MCF 10A (cell line): ENCODE data around the gene LPIN1. TPM values are rescaled to one million over a fixed set of nuclear protein-coding genes. Genes with fewer than 3 reads are reported as not detected.
"Not testable (repeated sequence)": the region's sequence is repeated elsewhere in the genome, so short reads cannot be mapped to it uniquely, and the experiment has no call there.

Experiments
- BruUV-seq: library from RNA; stranded (reverse); fragments of 400-500 nt; replicated peaks from 2 replicates; lab custom pipeline; 2021; lab: Mats Ljungman, UMichigan
- CTCF ChIA-PET: fragments of 300-600 bp; sonication (Branson Sonifier 250); formaldehyde crosslinking; extraction: SDS; loops from one replicate; lab custom pipeline; 2021; ENCODE audit warnings: antibody characterized with exemption, inconsistent platforms; lab: Yijun Ruan, JAX
- POLR2A ChIA-PET: fragments of 300-600, 350-650 bp; sonication (Branson Sonifier 250); formaldehyde crosslinking; extraction: SDS; loops from one replicate; lab custom pipeline; 2020; ENCODE audit warnings: antibody characterized with exemption, inconsistent platforms; lab: Yijun Ruan, JAX
- DNase-seq: peaks from one replicate; pipeline ENCODE4 v3.0.0-alpha.2; 2018; ENCODE audit not compliant: unreplicated experiment
- H3K27ac Mint-ChIP-seq: one replicate; pipeline ENCODE4 v1.8.0; 2022; ENCODE audit warnings: mild to moderate bottlenecking, low read depth, mixed read lengths; ENCODE audit not compliant: unreplicated experiment
- H3K27me3 Mint-ChIP-seq: one replicate; pipeline ENCODE4 v1.8.0; 2022; ENCODE audit warnings: mixed read lengths; ENCODE audit not compliant: insufficient read depth, unreplicated experiment
- H3K36me3 Mint-ChIP-seq: one replicate; pipeline ENCODE4 v1.8.0; 2022; ENCODE audit warnings: mild to moderate bottlenecking, moderate library complexity, mixed read lengths; ENCODE audit not compliant: insufficient read depth, unreplicated experiment
- H3K4me1 Mint-ChIP-seq: one replicate; pipeline ENCODE4 v1.8.0; 2022; ENCODE audit warnings: mixed read lengths; ENCODE audit not compliant: insufficient read depth, unreplicated experiment
- H3K4me3 Mint-ChIP-seq: one replicate; pipeline ENCODE4 v1.8.0; 2022; ENCODE audit warnings: mild to moderate bottlenecking, moderate library complexity, mixed read lengths; ENCODE audit not compliant: unreplicated experiment
- H3K9me3 Mint-ChIP-seq: one replicate; pipeline ENCODE4 v1.8.0; 2022; ENCODE audit warnings: mixed read lengths; ENCODE audit not compliant: unreplicated experiment
- CTCF ChIP-seq: fragments of 200-600 bp; IDR thresholded peaks from one replicate; pipeline ENCODE4 v1.8.0; 2022; ENCODE audit warnings: antibody characterized with exemption, mild to moderate bottlenecking; ENCODE audit not compliant: unreplicated experiment
- intact Hi-C: fragments of 100-400 bp; cut with micrococcal nuclease; formaldehyde crosslinking; loops from 2 replicates; pipeline ENCODE4 v1.14.1; 2022
- total RNA-seq: library from RNA; stranded (reverse); gene quantifications from 2 replicates; pipeline ENCODE4 v1.2.3, GENCODE V29; 2022

Gene LPIN1
- total RNA-seq, 1 experiment from 2014 or later, result 65.7 TPM

- intact Hi-C loops, result no loop called here
- TF ChIP-seq CTCF, result no peak
- DNase-seq, result no peak
- ChIA-PET CTCF (no interaction called here), POLR2A (no interaction called here)
- Mint-ChIP-seq H3K27ac (no peak overlapping the region), H3K27me3 (no peaks in the 10 kb centered on the region), H3K9me3 (no peaks in the 10 kb centered on the region), H3K4me3 (no peak overlapping the region), H3K36me3 (peaks cover 95% of the 10 kb centered on the region), H3K4me1 (no peaks in the 10 kb centered on the region)
- BruUV-seq, result no TSS peak
These were observed 67.5 kb downstream of the LPIN1 start for GRCh38 chr2:11813951-11814350.

- POLR2A ChIA-PET, result no interaction called here
- no peaks in the 10 kb centered on the region for H3K9me3 Mint-ChIP-seq
- CTCF ChIA-PET, result interaction anchor here (1.1 to 1.4 kb wide), 2 partner anchors 31 to 35 kb away, joined by 3 to 4 read pairs; no protein-coding TSS in a partner anchor
- no peaks in the 10 kb centered on the region for H3K4me1 Mint-ChIP-seq
- H3K27ac Mint-ChIP-seq, result no peak overlapping the region
- no TSS peak for BruUV-seq
- H3K36me3 Mint-ChIP-seq, result peaks cover 95% of the 10 kb centered on the region
- DNase-seq, result no peak
- no peak for TF ChIP-seq CTCF
- intact Hi-C loops, result no loop called here
- no peaks in the 10 kb centered on the region for H3K27me3 Mint-ChIP-seq
- H3K4me3 Mint-ChIP-seq, result no peak overlapping the region
These were observed 68.6 kb downstream of the LPIN1 start for GRCh38 chr2:11814979-11815510.

GRCh38 chr2:11816935-11817334 lies 70.5 kb downstream of the LPIN1 start:
- CTCF ChIA-PET, result interaction anchor here (0.7 kb wide), 1 partner anchor 470 kb away, joined by 4 read pairs; no protein-coding TSS in a partner anchor
- intact Hi-C loops, BruUV-seq, H3K4me3 Mint-ChIP-seq, DNase-seq, H3K27ac Mint-ChIP-seq, POLR2A ChIA-PET, H3K9me3 Mint-ChIP-seq, H3K4me1 Mint-ChIP-seq, H3K27me3 Mint-ChIP-seq: not testable (repeated sequence)
- peaks cover 92% of the 10 kb centered on the region for H3K36me3 Mint-ChIP-seq

GRCh38 chr2:11819235-11819729 lies 72.8 kb downstream of the LPIN1 start:
- no peak for DNase-seq
- Mint-ChIP-seq H3K27me3 (no peaks in the 10 kb centered on the region), H3K27ac (no peak overlapping the region), H3K4me1 (no peaks in the 10 kb centered on the region), H3K36me3 (peaks cover 92% of the 10 kb centered on the region), H3K4me3 (no peak overlapping the region), H3K9me3 (no peaks in the 10 kb centered on the region)
- intact Hi-C loops, result no loop called here
- ChIA-PET POLR2A (interaction anchor here (0.7 kb wide), 2 partner anchors 17 to 866 kb away, joined by 3 read pairs; no protein-coding TSS in a partner anchor), CTCF (interaction anchor here (1.4 kb wide), 1 partner anchor 40 kb away, joined by 3 read pairs; no protein-coding TSS in a partner anchor)
- TF ChIP-seq CTCF, result no peak
- BruUV-seq, result no TSS peak
